Cardiac septum (tissue), 1 donor: Measurements from ENCODE around the gene MFAP5. TPM values are rescaled to one million over a fixed set of nuclear protein-coding genes. Genes with fewer than 3 reads are reported as not detected.

Source experiments
- DNase-seq: peaks from one replicate; pipeline ENCODE4 v3.0.0-alpha.2; 2020; ENCODE audit warnings: low spot score
- intact Hi-C: fragments of 100-400 bp; cut with DNase I; formaldehyde crosslinking; loops from one replicate; pipeline ENCODE4 v1.14.0; 2022
- total RNA-seq: library from RNA; stranded (reverse); fragmentation: NEBNext Ultra II Directional; extraction: Animal tissue kit (Norgen Biotek cat#: 25700); gene quantifications from one replicate; pipeline ENCODE4 v1.2.1, GENCODE V29; 2021
- donor health status: DM: no; HTN: no; CAD: no.

Gene MFAP5
- total RNA-seq, 1 donor from 2014 or later, result 20.8 TPM

GRCh38 chr12:8678661-8679111 lies 16.1 kb upstream of the MFAP5 start:
- intact Hi-C loops, result no loop called here
- DNase-seq, result no peak

GRCh38 chr12:8677362-8677761 lies 14.7 kb upstream of the MFAP5 start:
- DNase-seq, result no peak
- intact Hi-C loops, result no loop called here

GRCh38 chr12:8676651-8677050 lies 14.0 kb upstream of the MFAP5 start:
- intact Hi-C loops, result no loop called here
- no peak for DNase-seq

- DNase-seq, result no peak
- intact Hi-C loops, result no loop called here
Observed at GRCh38 chr12:8675591-8676036, 13.0 kb upstream of the MFAP5 start.

GRCh38 chr12:8672381-8672780 lies 9.8 kb upstream of the MFAP5 start:
- intact Hi-C loops, result no loop called here
- DNase-seq, result no peak

GRCh38 chr12:8668441-8668840 lies 5.8 kb upstream of the MFAP5 start:
- intact Hi-C loops, result no loop called here
- no peak for DNase-seq

- no peak for DNase-seq
- intact Hi-C loops, result no loop called here
Observed at GRCh38 chr12:8667270-8667669, 4.6 kb upstream of the MFAP5 start.

GRCh38 chr12:8665759-8666158 lies 3.1 kb upstream of the MFAP5 start:
- DNase-seq, result no peak

GRCh38 chr12:8664228-8664913 lies 1.7 kb upstream of the MFAP5 start:
- DNase-seq, result no peak
- intact Hi-C loops, result no loop called here

More at GRCh38 chr12:8665759-8666158, 3.1 kb upstream of the MFAP5 start:
- intact Hi-C loops, result no loop called here

GRCh38 chr12:8661751-8662150 lies 875 bp downstream of the MFAP5 start:
- no peak for DNase-seq
- intact Hi-C loops, result no loop called here

GRCh38 chr12:8661016-8661415 lies 1.6 kb downstream of the MFAP5 start:
- DNase-seq, result no peak
- intact Hi-C loops, result no loop called here

GRCh38 chr12:8658346-8658745 lies 4.3 kb downstream of the MFAP5 start:
- no peak for DNase-seq
- intact Hi-C loops, result loop anchor here (5.0 kb wide), 1 partner anchor 234 kb away; no protein-coding TSS in a partner anchor

- no peak for DNase-seq
- intact Hi-C loops, result loop anchor here (5.0 kb wide), 1 partner anchor 237 kb away; no protein-coding TSS in a partner anchor
Observed at GRCh38 chr12:8655421-8655820, 7.2 kb downstream of the MFAP5 start.

GRCh38 chr12:8648576-8649205 lies 13.9 kb downstream of the MFAP5 start:
- DNase-seq, result no peak
- intact Hi-C loops, result no loop called here

GRCh38 chr12:8647968-8648367 lies 14.7 kb downstream of the MFAP5 start:
- intact Hi-C loops, result no loop called here
- DNase-seq, result no peak

- no peak for DNase-seq
- intact Hi-C loops, result no loop called here
Observed at GRCh38 chr12:8644345-8645248, 18.0 kb downstream of the MFAP5 start.

- intact Hi-C loops, result no loop called here
- DNase-seq, result no peak
Observed at GRCh38 chr12:8642775-8643174, 19.9 kb downstream of the MFAP5 start.

- no peak for DNase-seq
- intact Hi-C loops, result no loop called here
Observed at GRCh38 chr12:8639936-8640335, 22.7 kb downstream of the MFAP5 start.

GRCh38 chr12:8638951-8639350 lies 23.7 kb downstream of the MFAP5 start:
- intact Hi-C loops, result no loop called here
- DNase-seq, result no peak

- DNase-seq, result no peak
- intact Hi-C loops, result no loop called here
Observed at GRCh38 chr12:8637666-8638065, 25.0 kb downstream of the MFAP5 start.
